Spleen (tissue), 11 donors: Measurements from ENCODE around the gene ERC1. TPM values are rescaled to one million over a fixed set of nuclear protein-coding genes. Genes with fewer than 3 reads are reported as not detected.

Experiments used
- DNase-seq: peaks from one replicate; pipeline ENCODE4 v3.0.0-alpha.2; 2020
- H3K27ac ChIP-seq, 8 donors: fragments of 200-600 bp; sonication (generic) in 7 of 8; 1 replicate in 4 of 8; 2 replicates in 4 of 8; pipeline versions ENCODE4 v1.5.0 to v1.8.0; 2016 to 2021; ENCODE audit warnings: inconsistent platforms in 4 of 8, mild to moderate bottlenecking in 4 of 8, moderate library complexity in 1 of 8
- H3K27me3 ChIP-seq, 7 donors: fragments of 200-600 bp; sonication (generic) in 6 of 7; replicated peaks in 1 of 7; 1 replicate in 4 of 7; 2 replicates in 3 of 7; pipeline versions ENCODE4 v1.5.0 to v1.8.0; 2016 to 2021; ENCODE audit warnings: inconsistent platforms in 3 of 7, mild to moderate bottlenecking in 1 of 7
- H3K36me3 ChIP-seq, 6 donors: fragments of 200-600 bp; sonication (generic) in 5 of 6; 1 replicate in 4 of 6; 2 replicates in 2 of 6; pipeline versions ENCODE4 v1.5.0 to v1.8.0; 2016 to 2021; ENCODE audit warnings: inconsistent platforms in 2 of 6
- H3K4me1 ChIP-seq, 6 donors: fragments of 200-600 bp; sonication (generic) in 5 of 6; 1 replicate in 3 of 6; 2 replicates in 3 of 6; pipeline versions ENCODE4 v1.5.0 to v1.8.0; 2016 to 2021; ENCODE audit warnings: inconsistent platforms in 3 of 6
- H3K4me3 ChIP-seq, 8 donors: fragments of 200-600 bp; sonication (generic) in 7 of 8; 1 replicate in 4 of 8; 2 replicates in 4 of 8; pipeline versions ENCODE4 v1.5.0 to v1.8.0; 2016 to 2021; ENCODE audit warnings: inconsistent platforms in 4 of 8, mild to moderate bottlenecking in 4 of 8, moderate library complexity in 2 of 8
- H3K9me3 ChIP-seq, 8 donors: fragments of 200-600 bp; sonication (generic) in 7 of 8; 1 replicate in 4 of 8; 2 replicates in 4 of 8; pipeline versions ENCODE4 v1.5.0 to v1.8.0; 2016 to 2021; ENCODE audit warnings: inconsistent platforms in 4 of 8
- POLR2A ChIP-seq, 3 donors: fragments of 450-650 bp; IDR thresholded peaks; one replicate each; pipeline ENCODE4 v1.5.1; 2017; ENCODE audit warnings: antibody characterized with exemption in 3 of 3, mild to moderate bottlenecking in 1 of 3
- POLR2AphosphoS5 ChIP-seq, 3 donors: sonication (generic); formaldehyde crosslinking; IDR thresholded peaks; one replicate each; pipeline ENCODE4 v1.5.1; 2017; ENCODE audit warnings: antibody characterized with exemption in 3 of 3
- WGBS, 5 donors: extraction: QIAGEN DNeasy Blood & Tissue Kit in 3 of 5; methylation state at CpG; one replicate each; pipeline versions ENCODE4 v1.1.5 to v1.1.7; 2013 to 2018; 5-methylcytosine and 5-hydroxymethylcytosine counted together
- intact Hi-C: fragments of 100-400 bp; cut with DNase I; formaldehyde crosslinking; loops from one replicate; pipeline ENCODE4 v1.15.0; 2023; ENCODE audit warnings: low total_unique reads
- polyA plus RNA-seq, 3 donors: library from polyadenylated mRNA; stranded (reverse); fragments of 200-250 nt; gene quantifications; one replicate each; pipeline ENCODE4 v1.2.1, GENCODE V29; 2013
- total RNA-seq, 7 donors: library from RNA; depleted of rRNA in 3 of 7; stranded (reverse); fragments of >200 nt in 3 of 7; fragmentation: NEBNext Ultra II Directional in 4 of 7; extraction: Animal tissue kit (Norgen Biotek cat#: 25700) in 4 of 7; gene quantifications; one replicate each; pipeline versions ENCODE4 v1.1.0 to v1.2.1, GENCODE V29; 2016 to 2021
- TF ChIP-seq, protein P1 (sequence below), 11 experiments: fragments of 200-600 bp in 7 of 11; fragments of 450-650 bp in 4 of 11; sonication (generic) in 4 of 11; IDR thresholded peaks in 8 of 11; conservative IDR thresholded peaks in 3 of 11; 1 replicate in 7 of 11; 2 replicates in 4 of 11; pipeline versions ENCODE4 v1.4.0 to v1.8.0; 2016 to 2021; ENCODE audit warnings: antibody characterized with exemption in 11 of 11, inconsistent platforms in 4 of 11, mild to moderate bottlenecking in 1 of 11
- donor health status: healthy with polysubstance abuse.
- donor health status: DM: no; HTN: no; CAD: no; lungs with moderate emphysema.
- donor health status: DM: no; HTN: no; CAD: no.
- donor health status: Bipolar disorder and iron deficiency.
- donor health status: healthy.
- donor health status: DM: no; HTN: no; CAD: no.
- donor health status: DM: yes; HTN: yes; CAD: no.

ERC1 gene
- total and polyA plus RNA-seq, 10 donors, result 1.2 to 73.4 (median 42.6) TPM

DNA sequence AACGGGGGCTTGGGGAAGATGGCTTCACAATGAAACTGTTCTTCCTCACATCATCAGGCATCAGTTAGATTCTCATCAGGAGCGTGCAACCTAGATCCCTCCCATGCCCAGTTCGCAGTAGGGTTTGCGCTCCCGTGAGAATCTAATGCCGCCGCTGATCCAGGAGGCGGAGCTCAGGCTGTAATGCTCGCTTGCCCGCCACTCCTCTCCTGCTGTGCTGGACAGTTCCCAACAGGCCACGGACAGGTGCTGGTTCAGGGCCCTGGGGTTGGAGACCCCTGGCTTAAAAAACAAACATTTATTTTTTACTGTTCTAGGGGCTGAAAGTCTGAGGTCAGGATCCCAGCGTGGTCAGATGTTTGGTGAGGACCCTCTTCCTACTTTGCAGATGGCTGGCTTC, 422.9 kb downstream of the ERC1 start:
- intact Hi-C loops, result no loop called here
- Histone ChIP-seq H3K27ac (no peak overlapping the region), H3K36me3 (peaks cover 0 to 72% (median 10%) of the 10 kb centered on the region in 6 donors), H3K4me1 (no peaks in the 10 kb centered on the region), H3K27me3 (no peaks in the 10 kb centered on the region), H3K4me3 (no peak overlapping the region), H3K9me3 (no peaks in the 10 kb centered on the region)
- TF ChIP-seq, protein P1, sequence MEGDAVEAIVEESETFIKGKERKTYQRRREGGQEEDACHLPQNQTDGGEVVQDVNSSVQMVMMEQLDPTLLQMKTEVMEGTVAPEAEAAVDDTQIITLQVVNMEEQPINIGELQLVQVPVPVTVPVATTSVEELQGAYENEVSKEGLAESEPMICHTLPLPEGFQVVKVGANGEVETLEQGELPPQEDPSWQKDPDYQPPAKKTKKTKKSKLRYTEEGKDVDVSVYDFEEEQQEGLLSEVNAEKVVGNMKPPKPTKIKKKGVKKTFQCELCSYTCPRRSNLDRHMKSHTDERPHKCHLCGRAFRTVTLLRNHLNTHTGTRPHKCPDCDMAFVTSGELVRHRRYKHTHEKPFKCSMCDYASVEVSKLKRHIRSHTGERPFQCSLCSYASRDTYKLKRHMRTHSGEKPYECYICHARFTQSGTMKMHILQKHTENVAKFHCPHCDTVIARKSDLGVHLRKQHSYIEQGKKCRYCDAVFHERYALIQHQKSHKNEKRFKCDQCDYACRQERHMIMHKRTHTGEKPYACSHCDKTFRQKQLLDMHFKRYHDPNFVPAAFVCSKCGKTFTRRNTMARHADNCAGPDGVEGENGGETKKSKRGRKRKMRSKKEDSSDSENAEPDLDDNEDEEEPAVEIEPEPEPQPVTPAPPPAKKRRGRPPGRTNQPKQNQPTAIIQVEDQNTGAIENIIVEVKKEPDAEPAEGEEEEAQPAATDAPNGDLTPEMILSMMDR (IDR thresholded peaks at IDR 0.05 in 8 of 11, conservative IDR thresholded peaks at IDR 0.05 in 3 of 11), result no peak
- no peak for TF ChIP-seq POLR2A (IDR thresholded peaks at IDR 0.05)
- TF ChIP-seq POLR2AphosphoS5 (IDR thresholded peaks at IDR 0.05), result no peak
- whole genome bisulfite sequencing, 5 donors, result 95 to 97% (median 96%) methylated on average over 11 to 12 of the region's 12 CpGs
- no peak for DNase-seq

DNA sequence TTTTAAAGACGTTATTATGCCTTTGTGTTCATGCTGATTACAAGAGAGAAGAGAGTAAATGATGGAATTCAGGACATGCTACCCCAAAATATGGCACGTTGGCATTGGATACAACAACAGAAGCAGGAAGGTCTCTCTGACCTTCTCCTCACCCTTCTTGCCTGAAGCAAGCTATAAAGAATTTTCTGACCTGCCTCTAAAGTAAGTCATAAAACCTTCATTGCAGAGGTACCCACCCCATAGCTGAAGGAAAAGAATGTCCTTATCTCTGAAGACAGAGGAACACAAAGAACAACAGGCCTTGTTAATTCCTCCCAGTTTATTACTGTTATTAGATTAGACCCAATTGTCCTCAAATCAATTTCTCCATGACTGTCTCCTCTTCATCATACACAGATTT, 427.1 kb downstream of the ERC1 start:
- no peak overlapping the region for H3K27ac ChIP-seq
- H3K9me3 ChIP-seq, result peaks cover 0 to 32% (median 20%) of the 10 kb centered on the region in 8 donors
- H3K27me3 ChIP-seq, result no peaks in the 10 kb centered on the region
- H3K4me1 ChIP-seq, result no peaks in the 10 kb centered on the region
- TF ChIP-seq POLR2AphosphoS5 (IDR thresholded peaks at IDR 0.05), result no peak
- TF ChIP-seq, protein P1 (IDR thresholded peaks at IDR 0.05 in 8 of 11, conservative IDR thresholded peaks at IDR 0.05 in 3 of 11), result no peak
- no peak for TF ChIP-seq POLR2A (IDR thresholded peaks at IDR 0.05)
- H3K36me3 ChIP-seq, result peaks cover 0 to 44% (median 6%) of the 10 kb centered on the region in 6 donors
- intact Hi-C loops, result no loop called here
- no peak overlapping the region for H3K4me3 ChIP-seq
- DNase-seq, result no peak
- 74 to 95% (median 84%) methylated on average over 2 of the region's 2 CpGs for WGBS, 5 donors

DNA sequence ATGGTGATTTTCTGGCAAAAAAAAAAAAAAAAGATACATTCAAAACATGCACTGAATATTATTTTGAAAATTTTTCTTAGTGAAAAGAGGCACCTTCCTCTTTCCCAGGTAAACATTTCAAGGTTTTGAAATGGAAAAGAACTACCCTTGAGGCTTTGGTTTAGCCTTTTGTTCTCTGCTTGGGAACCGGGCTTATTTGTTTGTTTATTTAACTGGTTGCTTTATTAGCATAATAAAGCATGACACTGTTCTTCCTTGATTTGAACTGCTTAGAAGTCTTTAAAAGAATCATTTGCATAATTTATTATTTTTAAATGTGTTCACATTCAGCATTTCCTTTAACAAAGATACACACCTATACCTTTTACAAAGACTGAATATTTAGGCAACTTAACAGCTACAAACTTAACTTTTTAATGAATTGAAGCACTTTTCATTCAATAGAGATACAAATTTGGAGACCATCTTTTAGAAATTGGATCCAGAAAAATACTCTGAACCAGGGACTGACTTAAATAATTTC, 428.9 kb downstream of the ERC1 start:
- intact Hi-C loops, result no loop called here

More for the DNA sequence above, 428.9 kb downstream of the ERC1 start:
- Histone ChIP-seq H3K36me3 (peaks cover 0 to 34% (median 2%) of the 10 kb centered on the region in 6 donors), H3K9me3 (peaks cover 0 to 32% (median 20%) of the 10 kb centered on the region in 8 donors), H3K27me3 (no peaks in the 10 kb centered on the region), H3K4me1 (no peaks in the 10 kb centered on the region), H3K27ac (no peak overlapping the region), H3K4me3 (no peak overlapping the region)
- DNase-seq, result no peak
- TF ChIP-seq, protein P1 (IDR thresholded peaks at IDR 0.05 in 8 of 11, conservative IDR thresholded peaks at IDR 0.05 in 3 of 11), result no peak
- TF ChIP-seq POLR2AphosphoS5 (IDR thresholded peaks at IDR 0.05) (no peak), POLR2A (IDR thresholded peaks at IDR 0.05) (no peak)
- WGBS, 5 donors, result 85 to 93% (median 90%) methylated on average over 1 of the region's 1 CpG
